Inflammatory macrophage treated with lipopolysaccharide for 4 hours (primary cell): ENCODE results near the gene LRSAM1.

Source experiments
- DNase-seq: peaks from one replicate; pipeline ENCODE4 v3.0.0-alpha.2; 2020

LRSAM1 gene

GRCh38 chr9:127463382-127463781 lies 12.1 kb downstream of the LRSAM1 start:
- DNase-seq, result no peak

- peak; percentile 54 for DNase-seq
Measured at GRCh38 chr9:127463911-127464310, 12.6 kb downstream of the LRSAM1 start.

- peak; percentile 40 for DNase-seq
Measured at GRCh38 chr9:127466407-127466917, 15.2 kb downstream of the LRSAM1 start.

- no peak for DNase-seq
Measured at GRCh38 chr9:127467621-127468020, 16.3 kb downstream of the LRSAM1 start.

GRCh38 chr9:127470662-127471061 lies 19.4 kb downstream of the LRSAM1 start:
- DNase-seq, result no peak

GRCh38 chr9:127473501-127473900 lies 22.2 kb downstream of the LRSAM1 start:
- no peak for DNase-seq

- DNase-seq, result no peak
Measured at GRCh38 chr9:127473932-127474331, 22.6 kb downstream of the LRSAM1 start.

- DNase-seq, result no peak
Measured at GRCh38 chr9:127474592-127474991, 23.3 kb downstream of the LRSAM1 start.

GRCh38 chr9:127479507-127480081 lies 28.3 kb downstream of the LRSAM1 start:
- DNase-seq, result no peak

GRCh38 chr9:127482662-127483061 lies 31.4 kb downstream of the LRSAM1 start:
- DNase-seq, result no peak

GRCh38 chr9:127485995-127486394 lies 34.7 kb downstream of the LRSAM1 start:
- DNase-seq, result no peak

- no peak for DNase-seq
Measured at GRCh38 chr9:127488946-127489345, 37.6 kb downstream of the LRSAM1 start.

GRCh38 chr9:127489471-127490115 lies 38.3 kb downstream of the LRSAM1 start:
- no peak for DNase-seq

GRCh38 chr9:127490535-127491230 lies 39.4 kb downstream of the LRSAM1 start:
- no peak for DNase-seq

GRCh38 chr9:127491516-127491915 lies 40.2 kb downstream of the LRSAM1 start:
- DNase-seq, result no peak

GRCh38 chr9:127492616-127493015 lies 41.3 kb downstream of the LRSAM1 start:
- DNase-seq, result no peak

GRCh38 chr9:127493592-127494303 lies 42.4 kb downstream of the LRSAM1 start:
- no peak for DNase-seq

- no peak for DNase-seq
Measured at GRCh38 chr9:127494304-127494702, 43.0 kb downstream of the LRSAM1 start.

- DNase-seq, result no peak
Measured at GRCh38 chr9:127495884-127496555, 44.7 kb downstream of the LRSAM1 start.

GRCh38 chr9:127496974-127497373 lies 45.7 kb downstream of the LRSAM1 start:
- no peak for DNase-seq

- no peak for DNase-seq
Measured at GRCh38 chr9:127497656-127498290, 46.5 kb downstream of the LRSAM1 start.

- no peak for DNase-seq
Measured at GRCh38 chr9:127498298-127498697, 47.0 kb downstream of the LRSAM1 start.
